ENCODE data around the gene SPATA24.
"Not testable (repeated sequence)": the region's sequence is repeated elsewhere in the genome, so short reads cannot be mapped to it uniquely, and the experiment has no call there.

SPATA24 gene

DNA sequence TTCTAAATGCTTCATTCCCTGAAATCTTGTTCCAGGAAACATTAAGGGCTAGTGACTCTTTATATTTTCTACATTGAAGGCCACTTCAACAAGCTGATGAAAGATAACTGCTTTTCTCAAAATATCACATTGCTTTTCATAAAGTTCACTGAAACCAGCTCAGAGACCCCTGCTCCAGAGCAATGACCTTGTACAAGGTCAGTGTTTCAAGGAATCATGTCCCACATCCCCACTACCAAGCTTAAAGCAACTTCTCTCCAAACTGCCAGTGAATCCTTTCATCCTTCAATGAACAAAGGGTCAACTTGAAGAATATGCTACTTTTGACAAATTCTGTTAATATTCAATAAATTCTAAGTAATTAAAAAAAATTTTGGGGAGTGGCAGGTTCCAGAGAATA lies 12.0 kb upstream of the SPATA24 start:
- no peak for DNase-seq

DNA sequence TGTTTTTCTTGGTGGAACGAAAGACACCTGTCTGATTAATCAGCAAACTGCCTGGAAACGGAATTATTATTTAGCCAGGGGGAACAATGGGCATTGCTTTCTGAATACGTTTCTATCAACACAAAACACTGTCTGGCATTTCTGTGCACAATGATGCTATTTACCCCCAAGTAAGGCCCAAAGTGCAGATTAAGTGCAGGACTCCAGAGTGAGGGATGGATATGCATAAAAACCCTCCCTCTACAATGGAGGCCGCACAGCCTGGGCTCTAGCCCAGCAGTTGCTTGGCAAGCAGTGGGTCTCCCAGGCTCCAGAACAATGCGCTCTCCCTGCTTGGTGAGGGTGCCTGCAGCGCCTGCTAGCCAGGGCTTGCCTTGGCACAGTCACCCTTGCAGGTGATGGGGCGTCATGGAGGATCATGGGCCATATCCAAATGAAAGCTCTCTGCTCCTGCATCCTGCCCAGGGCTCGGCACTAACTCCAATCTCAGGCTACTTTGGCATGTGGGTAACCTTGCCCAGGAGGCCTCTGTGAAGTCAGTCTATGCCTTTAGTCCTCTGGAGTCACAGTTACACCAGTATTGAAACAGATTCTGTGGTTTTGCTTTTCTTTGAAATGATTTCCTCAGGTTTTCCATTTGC lies 11.5 kb upstream of the SPATA24 start:
- no peak for DNase-seq

DNA sequence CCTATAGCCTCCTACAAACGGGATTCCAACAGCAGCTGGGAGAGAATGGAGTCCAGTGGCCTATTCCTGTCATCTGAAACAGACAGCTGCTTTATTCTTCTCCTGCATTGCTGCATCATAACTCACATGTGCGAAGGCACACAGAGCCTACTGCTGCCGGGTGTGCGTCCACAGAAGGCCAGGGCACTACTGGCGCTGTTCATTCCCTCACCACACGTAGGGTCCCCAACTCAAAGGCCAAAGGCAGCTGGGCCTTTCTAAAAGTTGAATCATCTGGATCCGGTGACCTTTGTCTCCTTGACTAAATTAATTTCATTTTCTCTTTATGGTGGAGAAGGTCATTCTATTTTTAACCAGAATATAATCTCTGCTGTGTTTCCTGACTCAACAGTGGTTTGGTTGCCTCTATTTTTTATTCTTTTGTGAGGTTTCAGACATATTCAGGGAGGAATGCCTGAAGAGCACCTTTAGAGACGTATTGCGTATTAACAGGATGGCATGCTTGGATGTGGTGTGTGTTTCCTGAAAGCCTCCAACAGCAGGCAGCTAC lies 10.8 kb upstream of the SPATA24 start:
- DNase-seq: no peak

DNA sequence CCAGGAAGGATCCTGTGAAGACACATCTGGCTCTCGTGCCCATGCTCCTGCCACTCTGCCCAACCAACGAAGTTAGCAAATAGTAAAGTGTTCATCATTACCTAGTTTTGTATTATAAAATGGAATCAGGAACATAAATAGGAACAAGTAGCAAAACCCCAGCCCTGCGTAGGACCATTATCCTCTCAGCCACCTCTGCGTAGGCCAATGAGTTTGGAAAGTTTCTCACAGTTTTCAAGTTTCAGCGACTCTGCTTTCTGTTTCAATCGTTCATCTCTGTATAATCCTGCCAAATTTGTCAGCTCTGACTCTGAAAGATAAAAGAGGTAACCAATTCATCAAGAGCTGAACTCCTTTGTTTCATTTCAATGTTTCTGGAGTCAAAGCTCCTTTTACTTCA lies 10.1 kb upstream of the SPATA24 start:
- DNase-seq: no peak

DNA sequence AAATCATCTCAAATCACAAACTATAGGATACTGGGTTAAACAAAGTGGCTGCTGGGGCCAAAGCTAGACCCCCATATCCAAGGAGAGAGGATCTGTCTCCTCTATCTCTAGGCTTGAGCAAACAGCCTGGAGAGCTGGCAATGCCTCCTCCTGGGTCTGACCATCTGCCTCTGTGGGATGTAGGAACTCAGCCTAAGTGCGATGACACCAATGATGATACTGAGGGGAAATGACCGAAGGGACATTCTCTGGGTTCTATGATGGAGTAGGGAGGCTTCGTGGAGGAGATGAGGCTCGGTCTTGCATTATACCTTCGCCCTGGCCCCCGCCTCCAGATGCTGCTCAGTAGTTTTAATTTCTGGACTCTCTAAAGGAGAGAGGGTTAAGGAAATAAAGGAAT lies 9.3 kb upstream of the SPATA24 start:
- DNase-seq: no peak

DNA sequence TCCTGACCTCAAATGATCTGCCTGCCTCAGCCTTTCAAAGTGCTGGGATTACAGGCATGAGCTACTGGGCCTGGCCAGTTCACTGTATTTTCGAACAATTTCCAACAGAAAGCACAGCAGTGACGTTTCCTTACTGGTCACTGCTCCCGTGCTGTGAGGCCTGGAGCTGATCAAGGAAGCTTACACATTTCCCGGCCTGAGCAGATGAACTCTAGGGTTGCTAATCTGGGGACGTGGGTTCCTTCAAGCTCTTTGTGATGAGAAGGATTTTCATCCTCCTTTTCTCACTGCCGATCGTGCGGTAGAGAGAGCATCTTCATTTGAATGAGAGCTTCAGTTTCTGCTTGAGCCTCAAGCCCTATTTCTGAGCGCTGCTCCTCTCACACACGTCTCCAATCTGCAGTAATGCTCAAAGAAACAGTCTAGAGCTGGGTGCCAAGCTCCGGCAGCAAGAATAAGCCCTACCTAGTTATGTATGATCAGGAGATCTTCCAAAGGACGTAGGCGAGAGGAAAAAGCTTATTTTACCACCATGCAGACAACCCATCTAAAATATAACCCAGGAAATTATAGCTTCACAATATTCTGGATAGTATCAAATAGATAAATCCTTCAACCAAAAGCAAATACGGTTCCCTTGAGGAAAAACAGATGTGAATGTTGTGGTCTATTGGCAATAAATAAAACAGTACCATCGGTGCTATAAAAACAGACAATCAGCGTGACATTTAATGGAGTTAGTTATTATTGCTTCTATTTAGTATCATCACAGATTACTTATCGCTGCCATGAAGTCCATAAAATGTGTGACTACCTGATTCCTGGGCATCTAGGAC lies 7.3 kb upstream of the SPATA24 start:
- no peak for DNase-seq

DNA sequence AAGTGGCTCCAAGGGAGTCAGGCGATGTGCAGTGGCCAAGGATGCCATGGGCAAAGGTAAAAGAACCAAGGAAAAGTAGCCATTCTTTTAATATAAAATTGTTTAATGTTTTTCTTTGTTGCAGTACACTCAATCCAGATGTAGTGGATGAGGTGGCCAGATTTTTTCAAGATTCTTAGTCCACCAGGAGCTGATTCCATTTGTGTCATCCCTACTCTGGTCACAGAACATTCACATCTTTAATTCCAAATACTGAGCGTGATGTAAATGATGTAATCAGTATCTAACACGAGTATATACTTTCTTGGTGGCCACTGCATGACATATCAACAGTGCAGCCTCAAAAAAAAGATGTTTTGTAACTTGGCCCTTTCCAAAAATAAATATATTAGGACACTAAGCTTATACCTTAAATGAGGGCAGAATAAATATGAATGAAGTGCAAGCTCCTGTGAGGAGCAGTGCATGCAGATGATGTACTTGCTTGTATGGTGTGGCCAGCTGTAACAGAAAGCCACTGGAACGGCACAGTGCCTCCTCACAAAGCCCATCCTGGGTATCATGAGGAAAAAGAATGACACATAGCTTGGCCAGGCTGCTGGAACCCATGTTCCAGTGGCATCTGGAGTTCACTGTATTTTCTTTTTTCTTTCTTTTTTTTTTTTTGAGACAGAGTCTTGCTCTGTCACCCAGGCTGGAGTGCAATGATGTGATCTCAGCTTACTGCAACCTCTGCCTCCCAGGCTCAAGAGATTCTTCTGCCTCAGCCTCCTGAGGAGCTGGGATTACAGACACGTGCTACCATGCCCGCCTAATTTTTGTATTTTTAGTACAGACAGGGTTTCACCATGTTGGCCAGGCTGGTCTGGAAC lies 6.5 kb upstream of the SPATA24 start:
- no peak for DNase-seq

DNA sequence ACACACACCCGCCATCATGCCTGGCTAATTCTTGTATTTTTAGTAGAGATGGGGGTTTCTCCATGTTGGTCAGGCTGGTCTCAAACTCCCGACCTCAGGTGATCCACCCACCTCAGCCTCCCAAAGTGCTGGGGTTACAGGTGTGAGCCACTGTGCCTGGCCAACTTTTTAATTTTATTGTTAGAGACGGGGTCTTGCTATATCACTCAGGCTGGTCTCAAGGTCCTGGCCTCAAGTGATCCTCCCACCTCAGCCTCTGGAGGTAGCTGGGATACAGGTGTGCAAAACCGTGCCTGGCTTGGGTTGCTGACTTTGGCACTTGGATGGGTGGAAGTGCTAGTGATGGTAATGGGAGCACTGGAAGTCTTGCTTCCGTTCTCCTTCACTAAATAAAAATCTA lies 5.2 kb upstream of the SPATA24 start:
- not testable (repeated sequence) for DNase-seq

DNA sequence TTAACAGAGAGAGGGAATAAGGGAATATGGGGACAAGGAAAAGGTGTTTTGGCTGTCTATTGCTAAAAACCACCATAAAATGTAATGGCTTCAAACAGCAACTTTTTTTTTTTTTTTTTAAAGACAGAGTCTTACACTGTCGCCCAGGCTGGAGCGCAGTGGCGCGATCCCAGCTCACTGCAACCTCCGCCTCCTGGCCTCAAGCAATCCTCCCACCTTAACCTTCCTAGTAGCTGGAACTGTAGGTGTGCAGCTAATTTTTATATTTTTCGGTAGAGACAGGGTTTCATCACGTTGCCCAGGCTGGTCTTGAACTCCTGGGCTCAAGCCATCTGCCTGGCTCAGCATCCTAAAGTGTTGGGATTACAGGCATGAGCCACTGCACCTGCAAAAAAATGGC lies 4.3 kb upstream of the SPATA24 start:
- DNase-seq: no peak

DNA sequence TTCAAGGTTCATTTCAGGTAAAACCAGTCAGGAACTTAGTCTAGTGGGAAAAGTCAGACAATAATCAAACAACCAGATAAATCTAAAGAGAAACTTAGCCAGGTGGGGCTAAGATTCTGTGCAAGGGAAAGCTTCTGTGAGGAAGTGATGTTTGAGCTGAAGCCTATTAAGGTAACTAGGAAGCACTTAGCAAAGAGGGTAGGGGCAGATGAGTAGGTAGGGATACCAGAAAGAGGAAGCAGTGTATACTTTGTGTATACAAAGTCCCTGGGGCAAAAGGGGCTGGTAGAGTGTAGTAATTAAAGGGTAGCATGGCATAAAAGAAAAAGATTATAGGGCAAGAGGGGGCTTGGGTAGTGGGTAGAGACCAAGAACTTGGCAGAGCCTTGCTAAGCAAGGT lies 3.6 kb upstream of the SPATA24 start:
- peak; percentile 55 for DNase-seq

DNA sequence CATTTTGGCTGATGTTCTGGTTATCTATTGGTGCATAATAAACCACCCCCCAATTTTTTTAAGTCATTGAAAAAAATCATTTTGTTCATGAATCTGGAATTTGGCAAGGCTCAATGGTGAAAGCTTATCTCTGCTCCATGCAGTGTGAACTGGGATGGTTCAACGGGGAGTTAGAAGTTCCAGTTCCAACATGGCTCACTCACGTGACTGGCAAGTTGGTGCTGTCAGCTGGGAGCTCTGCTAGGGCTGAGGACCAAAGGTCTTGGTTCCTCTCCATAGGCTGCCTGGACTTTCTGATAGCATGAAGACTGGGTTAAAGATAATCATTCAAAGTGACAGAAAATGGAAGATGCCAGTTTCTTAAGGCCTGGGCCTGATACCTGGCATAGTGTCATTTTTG lies 3.1 kb upstream of the SPATA24 start:
- no peak for DNase-seq

DNA sequence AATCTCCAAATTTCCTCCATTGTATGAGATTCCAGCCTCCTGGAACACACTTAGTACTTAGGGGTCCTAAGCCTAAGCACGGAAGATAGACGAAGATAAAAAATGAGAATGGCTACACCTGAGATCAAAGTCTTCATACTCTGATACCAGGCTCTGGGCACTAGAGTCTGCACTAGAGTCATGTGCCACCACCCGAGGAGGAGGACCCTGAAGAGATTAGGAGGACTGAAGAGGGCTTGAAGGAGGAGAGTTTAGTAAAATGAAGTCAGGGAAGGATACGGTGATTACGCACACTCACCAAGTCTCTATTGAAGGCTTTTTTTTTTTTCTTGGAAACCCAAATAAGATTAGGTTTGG lies 573 bp upstream of the SPATA24 start:
- peak; percentile 59 for DNase-seq

DNA sequence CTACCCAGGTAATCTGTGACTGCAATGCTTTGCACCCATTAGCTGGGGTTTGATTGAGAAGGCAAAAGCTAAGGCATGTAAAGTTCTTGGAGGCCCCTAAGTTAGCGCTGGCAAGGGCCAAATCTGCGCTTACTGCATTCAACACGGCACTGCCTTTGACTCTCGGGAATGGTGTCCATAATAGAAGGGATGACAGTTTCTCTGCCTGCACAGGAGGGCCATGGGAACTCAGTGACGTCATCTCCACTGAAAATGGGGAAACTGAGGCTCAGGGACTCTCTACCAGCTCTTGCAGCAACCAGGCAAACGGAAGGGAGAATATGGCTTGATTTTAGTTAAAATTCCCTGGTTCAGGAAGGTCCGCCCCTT lies 487 bp downstream of the SPATA24 start:
- no peak for DNase-seq

DNA sequence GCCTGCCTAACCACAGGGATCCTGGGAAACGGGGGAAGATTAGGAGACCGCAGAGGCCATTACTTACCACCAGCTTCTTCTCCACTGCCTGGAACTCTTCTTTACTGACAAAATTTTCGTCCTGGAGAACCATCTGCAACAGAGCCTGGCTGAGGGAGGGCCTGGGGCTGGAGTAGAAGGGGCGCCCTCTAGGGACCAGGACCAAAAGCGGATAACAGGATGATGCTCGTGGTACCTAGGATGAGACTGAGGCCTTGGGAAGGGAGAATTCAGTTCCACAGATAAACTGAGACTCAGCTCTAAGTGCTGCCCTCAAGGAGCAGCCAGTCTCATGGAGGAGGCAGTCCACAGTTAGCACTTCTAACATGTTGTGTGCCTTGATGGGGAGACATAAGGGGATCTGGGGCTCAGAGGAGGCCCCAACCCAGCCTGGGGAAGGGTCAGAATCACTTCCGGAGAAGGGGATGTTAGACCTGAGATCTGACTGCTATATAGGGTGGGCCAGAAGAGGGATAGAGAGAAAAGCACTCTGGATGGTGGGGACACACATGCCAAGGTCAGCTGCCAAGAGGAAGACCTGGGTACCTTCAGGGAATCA lies 1.2 kb downstream of the SPATA24 start:
- peak; percentile 64 for DNase-seq

DNA sequence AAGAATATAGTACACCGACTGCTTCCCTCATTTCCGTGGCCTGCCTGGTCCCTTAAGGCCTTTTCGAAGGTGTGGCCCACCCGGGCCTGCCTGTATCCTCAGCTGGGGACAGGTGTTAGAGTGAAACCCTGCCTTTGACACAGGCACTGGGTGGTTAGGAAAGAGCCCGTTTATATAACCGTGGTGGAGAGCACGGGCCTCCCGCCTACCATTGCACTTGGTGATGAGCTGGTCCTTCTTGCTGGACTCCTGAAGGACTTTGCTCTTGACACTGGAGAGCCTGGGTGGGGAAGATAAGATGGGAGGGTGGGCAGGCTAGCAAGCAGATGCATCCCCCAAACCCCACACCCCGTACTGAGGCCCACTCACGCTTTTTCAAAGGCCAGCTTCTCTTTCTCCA lies 2.3 kb downstream of the SPATA24 start:
- no peak for DNase-seq

DNA sequence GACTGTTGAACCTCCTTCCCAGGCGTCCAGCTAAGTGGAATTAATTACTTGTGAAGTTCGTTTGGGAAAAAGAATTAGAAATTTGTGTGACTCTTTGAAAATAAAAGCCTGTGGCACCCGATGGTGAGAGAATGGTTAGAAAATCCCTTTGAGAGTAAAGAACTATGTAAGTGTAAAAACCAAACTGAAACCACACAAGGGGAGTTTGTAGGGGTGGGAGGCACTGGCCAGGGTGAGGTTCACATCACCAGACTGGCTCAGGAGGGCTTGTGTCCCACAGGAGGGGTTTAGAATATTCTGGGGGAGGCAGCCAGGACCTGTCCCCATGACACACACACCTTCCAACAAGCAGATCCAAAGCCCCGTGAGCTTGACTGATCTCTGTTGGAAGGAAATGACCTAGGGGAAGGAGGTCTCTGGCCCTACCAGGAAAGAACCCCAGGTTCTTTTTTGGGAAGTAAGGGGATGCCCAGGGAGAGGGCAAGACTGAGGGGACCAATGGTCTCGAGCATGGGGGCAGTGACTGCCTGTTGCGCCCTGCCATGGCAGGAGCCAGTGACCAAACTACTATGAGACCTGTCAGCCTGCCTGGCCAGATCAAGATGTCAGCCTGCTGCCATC lies 4.3 kb downstream of the SPATA24 start:
- DNase-seq: no peak

DNA sequence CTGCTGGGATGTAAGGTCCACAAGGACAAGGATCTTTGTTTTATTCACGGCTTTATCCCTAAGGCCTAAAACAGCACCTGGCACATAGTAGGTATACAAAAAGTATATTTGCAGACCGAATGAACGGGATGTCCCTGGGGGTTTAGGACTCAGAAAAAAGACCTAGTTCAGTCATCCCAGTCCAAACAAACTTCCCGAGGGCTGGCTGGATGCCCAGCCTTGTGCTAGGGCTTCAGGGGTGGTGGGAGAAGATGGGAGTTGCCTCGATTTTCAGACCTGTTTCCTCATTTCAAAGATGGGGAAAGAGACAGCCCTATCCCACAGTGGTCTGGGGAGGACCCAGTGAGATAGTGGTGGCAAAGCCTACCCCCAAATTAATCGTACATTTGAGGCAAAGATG lies 6.0 kb downstream of the SPATA24 start:
- DNase-seq: no peak

DNA sequence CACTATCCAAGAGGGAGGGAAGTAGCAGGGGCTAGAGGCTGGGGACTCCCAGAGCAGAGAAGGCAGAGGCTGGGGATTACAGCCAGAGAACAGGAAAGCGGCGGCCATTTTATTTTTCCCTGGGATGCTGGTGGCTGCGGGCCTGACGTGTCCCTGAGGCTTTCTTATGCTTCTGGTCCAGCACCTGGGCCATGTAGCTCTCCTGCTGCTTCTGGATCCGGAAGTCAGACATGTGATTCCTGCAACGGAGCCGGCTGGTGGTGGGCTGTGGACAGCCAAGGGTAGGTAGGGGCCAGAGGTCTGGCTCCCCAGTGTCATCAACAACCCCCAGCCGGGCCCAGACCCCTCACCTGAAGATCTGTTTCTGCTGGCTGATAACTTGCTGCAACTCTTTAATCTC lies 7.2 kb downstream of the SPATA24 start:
- DNase-seq: no peak

DNA sequence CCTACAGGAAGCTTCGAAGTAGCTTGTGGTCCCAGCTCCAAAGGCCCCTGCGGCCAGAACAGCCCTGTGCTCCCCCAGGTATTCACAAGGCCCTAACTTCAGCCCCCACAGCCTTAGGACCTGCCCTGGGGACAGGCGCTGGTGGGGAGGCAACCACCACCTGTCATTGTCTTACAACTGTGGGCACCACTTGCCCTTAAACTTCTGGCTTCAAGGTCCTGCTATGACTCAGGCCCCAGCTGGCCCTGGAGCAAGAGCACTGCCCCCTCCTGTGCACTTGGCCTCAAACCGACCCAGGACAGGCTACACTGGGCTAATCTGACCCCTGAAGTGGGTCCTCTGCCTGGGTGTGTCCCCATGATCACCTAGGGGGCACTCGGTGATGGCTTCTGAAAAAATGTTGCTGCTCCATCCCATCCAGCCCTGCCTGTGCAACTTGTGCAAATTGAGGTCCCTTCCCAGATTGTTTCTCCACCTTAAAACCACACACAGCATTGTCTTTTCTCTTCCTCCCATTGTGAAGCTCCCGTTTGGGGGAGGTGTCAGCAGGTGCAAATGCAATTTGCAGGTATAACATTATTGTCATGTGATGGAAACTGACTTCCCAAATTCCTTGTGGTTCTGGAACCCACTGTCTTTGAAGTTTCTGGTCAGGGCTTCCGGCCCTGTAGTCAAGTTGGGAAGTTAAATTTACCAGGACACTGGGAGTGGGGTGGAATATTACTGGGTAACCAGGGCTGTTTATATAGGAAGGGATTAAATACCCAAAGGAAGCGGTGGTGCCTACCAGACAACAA lies 7.8 kb downstream of the SPATA24 start:
- no peak for DNase-seq

DNA sequence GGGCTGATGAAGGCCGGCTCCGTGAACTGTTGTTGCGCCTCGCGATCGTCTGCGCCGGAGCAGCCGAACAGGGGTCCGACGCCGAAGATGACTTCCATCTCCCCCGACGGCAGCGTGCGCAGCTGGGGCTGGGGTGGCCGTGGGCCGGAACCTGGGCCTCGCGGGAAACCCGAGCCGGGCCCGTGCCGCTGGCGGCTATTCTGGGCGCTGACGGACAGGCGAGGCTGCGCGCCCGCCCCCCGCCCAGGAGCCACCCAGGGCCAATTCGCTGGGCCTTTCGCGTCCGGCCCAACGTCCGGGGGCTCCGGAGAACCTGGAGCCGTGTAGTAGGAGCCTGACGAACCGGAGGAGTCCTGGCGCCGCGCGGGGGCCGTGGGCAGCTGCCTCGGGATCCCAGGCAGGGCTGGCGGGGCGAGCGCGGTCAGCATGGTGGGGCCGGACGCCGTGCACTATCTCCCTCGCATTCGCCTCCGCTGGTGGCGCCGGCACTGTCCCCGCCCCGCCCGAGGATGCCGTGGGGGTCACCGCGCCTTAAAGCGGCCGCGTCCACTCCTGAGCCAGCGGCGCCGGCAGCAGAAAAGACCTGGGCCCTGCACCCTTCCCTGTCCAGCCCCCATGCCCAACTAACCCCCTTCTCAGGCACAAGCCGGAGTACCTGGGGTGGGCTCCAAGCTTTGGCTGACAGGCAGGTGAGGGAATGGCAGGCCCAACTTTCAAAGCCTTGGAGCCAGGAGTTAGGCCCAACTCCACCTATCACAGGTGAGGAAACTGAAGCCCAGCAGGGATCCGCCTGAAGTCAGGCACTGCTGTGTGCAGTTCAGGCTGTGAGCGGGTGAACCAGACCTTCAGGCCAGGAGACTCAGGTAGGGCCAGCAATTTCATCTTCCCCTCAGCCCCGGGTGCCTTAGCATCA lies 9.0 kb downstream of the SPATA24 start, which contains the start of gene PROB1:
PROB1 (minus strand) TSS at position 451 of the 913 bp plus-strand sequence; CDS start at position 428, 23 bp downstream.
- DNase-seq: no peak

Data from NCI-H82 (cell line).